ENCODE results near the gene ZNF516. TPM values are rescaled to one million over a fixed set of nuclear protein-coding genes. Genes with fewer than 3 reads are reported as not detected.

ZNF516 gene
- polyA plus RNA-seq, 4 donors = 43.0 to 46.5 (median 44.5) TPM

DNA sequence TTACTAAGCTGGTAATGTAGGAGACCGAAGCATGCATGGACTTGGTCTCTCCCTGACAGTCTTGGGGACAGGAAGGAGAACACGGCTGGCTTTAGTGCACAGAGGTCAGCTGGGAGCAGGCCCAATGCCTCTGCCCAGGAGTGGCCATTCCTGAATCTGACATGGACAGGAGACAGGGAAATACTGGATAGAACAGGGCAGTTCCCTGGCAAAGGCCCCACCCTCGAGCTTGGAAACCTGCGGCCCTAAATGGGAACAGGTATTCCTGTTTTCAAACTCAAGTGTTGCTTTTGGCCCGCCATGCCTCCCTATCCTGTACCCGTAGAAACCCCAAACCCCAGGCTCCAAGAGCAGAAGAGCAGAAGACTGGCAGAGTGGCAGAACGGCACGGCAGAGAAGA is 107.4 kb downstream of the ZNF516 start:
- no peak for DNase-seq (ENCODE audit: low read depth in 4 of 4, low spot score in 3 of 4)

DNA sequence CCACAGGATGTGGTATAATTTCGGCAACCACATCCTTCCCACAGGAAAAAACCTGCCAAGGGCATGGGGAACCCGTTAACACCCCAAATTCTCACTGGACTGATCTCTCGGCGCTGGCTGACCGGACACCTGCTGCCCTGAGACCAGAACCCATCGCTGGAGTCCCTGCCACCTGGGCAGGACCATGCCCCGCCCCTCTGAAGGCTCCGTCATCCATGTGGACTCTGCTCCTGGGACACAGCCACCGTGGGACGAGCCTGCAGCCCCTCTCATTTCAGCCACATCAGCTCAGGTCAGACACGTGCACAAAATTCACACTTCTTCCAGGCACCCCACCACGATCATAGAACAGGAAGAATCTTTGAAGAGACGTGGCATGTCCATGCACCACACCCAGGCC is 108.2 kb downstream of the ZNF516 start:
- no peak for DNase-seq (ENCODE audit: low read depth in 4 of 4, low spot score in 3 of 4)

DNA sequence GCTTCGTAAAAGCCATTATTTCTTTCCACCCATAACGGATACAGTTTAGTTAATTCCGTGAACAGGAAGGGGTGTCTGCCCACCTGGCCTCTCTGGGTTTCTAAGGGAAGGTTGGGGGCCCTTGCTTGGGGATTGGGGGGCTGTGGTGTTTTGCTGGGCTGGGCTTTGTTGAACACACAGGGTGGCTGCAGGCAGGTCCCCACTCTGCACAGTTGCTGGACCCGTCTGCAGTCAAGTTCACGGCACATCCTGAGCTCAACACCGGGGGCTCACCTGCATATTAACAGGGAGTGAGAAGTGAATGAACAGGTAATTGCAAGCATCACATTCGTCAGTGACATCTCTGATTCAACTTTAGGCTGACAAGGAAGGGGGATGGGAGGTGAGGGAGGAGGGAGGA is 109.0 kb downstream of the ZNF516 start:
- no peak for DNase-seq (ENCODE audit: low read depth in 4 of 4, low spot score in 3 of 4)

DNA sequence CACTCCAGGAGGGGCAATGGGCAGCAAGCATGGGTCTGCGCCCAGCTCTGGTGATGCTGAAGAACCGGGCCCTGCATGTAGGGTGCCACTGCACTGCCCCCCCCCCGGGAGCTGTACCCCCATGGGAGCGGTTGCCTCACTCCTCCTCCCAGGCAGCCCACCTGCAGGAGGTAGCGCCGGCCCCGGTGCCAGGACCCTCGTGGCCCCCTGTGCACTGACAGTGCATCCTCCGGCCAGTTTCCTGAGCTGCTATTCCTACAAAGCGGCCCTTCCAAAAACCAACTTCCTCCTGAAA is 109.4 kb downstream of the ZNF516 start:
- DNase-seq (ENCODE audit: low read depth in 4 of 4, low spot score in 3 of 4) = no peak

DNA sequence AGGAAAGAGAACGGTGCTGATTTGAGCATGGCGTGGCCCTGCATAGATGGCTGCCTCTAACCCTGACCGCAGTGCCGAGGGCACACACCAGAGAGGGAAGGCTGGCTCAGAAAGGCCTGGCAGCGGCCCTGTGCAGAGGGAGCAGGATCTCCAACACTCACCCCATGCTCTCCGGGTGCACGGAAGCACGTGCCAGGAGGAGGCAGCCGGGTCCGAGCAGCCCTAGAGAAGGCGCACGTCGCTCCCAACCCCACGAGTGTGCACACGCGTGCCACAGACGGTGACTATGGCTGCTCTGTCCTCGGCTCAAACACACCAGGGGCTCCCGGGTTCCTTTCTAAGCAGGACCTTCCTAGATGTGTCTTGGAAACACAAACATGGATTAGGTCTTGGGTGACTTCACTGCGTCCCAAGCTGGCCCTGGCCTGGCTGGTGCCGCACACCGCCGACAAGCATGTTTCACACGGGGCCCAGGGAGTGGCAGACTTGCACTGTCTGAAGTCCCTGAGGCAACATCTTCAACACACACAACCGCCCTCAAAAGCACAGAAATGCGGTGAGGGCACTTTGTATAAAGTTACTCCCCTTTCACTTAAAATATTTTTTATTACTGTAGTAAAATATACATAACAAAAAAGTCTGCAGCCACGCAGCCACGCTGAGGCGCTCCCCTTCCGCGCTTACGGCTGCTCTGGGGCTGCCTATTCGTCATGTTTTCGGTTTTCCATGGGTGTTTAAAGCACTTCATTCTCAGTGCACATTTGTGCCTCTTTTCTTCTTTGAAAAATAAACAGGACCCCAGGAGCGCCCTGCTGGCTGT is 110.0 kb downstream of the ZNF516 start:
- no peak for DNase-seq (ENCODE audit: low read depth in 4 of 4, low spot score in 3 of 4)

DNA sequence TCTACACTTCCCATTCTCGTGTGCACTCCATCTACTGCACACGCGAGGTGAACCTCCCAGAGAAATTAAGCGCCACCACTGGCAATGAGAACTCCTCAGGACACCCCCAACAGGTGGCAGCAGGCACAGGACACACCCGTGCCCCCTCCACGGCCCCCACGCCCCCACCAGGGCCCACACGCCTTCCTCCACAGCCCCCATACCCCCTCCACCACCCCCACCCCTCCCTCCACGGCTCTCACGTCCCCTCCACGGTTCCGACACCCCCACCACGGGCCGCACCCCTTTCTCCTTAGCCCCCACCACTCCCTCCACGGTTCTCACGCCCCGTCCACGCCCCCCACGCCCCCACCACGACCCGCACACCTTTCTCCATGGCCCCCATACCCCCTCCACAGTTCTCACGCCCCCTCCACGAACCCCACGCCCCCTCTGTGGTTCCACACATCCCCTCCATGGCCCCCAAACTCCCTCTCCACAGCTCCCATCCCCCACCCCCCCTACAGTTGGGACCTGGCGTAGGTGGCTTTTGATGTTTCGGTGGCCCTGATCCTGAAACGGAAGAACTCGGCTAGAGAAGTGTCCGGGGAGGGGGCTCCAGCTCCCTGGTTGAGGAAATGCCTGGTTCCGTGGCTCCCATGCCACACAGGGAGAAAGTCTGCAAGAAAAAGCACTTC is 110.8 kb downstream of the ZNF516 start:
- no peak for DNase-seq (ENCODE audit: low read depth in 4 of 4, low spot score in 3 of 4)

DNA sequence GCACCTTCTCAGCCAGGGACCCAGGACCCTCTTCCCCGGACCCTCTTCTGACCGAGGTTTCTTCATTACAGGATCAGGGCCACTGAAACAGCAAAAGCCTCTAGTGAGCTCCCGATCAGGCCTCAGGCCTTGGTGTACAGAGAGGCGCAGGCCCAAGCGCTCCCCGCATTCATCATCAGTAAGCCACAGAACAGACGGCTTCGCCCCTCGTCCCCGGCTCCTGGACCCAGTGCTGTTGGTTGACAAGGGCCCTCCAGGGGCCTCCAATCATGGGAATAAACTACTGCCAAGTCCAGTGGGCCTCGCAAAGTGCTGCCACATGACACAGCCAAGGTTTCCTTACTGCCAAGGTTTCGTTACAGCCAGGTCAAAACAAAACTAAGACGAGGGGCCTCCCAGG is 111.4 kb downstream of the ZNF516 start:
- DNase-seq (ENCODE audit: low read depth in 4 of 4, low spot score in 3 of 4) = no peak

DNA sequence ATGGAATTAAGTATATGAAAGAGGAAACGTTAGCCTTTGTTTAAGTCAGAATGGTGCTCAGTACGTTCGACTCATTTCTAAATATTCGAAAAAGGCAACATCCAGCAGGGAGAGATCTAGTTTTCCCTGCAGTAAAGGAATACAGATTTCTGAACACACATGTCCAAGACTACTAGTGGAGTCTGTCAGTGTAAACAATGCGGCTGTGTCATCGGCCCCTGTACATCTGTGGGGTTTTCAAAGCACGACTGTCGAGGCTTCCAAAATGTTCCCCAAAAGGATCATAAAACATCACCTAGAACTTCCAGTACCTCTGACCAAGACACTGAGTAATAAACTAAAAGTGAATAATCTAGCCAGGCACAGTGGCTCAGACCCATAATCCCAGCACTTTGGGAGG is 112.8 kb downstream of the ZNF516 start:
- no peak for DNase-seq (ENCODE audit: low read depth in 4 of 4, low spot score in 3 of 4)

DNA sequence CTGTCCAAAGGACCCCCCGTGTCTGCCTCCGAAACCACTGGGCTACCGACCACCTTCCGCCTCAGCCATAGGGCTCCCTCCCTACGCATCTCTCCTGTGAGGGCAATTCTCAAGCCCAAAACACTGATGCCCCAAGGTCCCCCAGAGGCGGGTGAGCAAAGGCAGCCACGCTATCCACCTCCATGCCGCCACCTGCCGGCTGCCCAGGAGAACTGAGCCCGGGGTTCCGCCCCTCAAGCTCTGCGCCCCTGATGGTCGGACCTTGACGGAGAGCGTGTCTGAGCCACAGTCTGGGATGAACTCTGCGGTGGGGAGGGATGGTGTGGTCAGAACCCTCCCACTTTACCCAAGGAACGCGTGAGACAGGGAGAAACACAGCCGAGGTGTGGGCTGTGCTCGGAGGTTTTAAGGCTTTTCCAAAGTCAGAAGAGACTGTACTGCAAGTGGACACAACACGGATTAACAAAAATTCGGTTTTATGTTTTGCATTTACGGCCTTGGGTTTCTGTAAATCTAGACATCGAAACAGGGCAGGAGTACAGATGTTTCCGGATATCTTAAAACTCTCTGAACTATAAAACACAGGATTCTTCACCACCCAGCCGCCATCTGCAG is 114.1 kb downstream of the ZNF516 start:
- no peak for DNase-seq (ENCODE audit: low read depth in 4 of 4, low spot score in 3 of 4)

DNA sequence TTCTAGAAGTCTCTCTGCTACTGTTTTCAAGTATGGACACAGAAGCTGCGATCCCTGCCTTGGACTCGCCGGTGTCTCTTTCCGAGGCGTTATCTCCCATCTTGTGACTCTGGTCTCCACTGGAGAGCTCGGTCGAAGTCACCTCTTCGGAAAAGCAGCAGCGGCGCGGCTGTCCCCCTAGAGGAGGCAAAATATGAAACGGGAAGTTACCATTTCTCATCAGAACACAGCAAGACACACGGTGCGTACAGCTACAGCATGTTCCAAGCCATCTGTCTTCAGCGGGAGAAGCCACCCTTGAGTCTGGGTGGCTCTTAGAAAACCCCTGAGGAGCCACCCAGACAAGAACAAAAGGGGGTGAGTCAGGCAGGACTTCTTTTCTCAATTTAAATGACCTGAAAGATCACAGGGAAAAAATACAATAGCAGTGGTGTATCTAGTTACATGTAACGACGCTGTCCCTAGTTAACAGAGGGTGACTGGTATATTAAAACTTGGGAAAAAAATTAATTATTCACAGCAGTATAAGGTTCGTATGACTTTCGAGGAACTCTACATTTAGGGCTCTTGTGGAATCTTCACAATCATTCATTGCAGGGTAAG is 114.8 kb downstream of the ZNF516 start:
- DNase-seq (ENCODE audit: low read depth in 4 of 4, low spot score in 3 of 4) = no peak

DNA sequence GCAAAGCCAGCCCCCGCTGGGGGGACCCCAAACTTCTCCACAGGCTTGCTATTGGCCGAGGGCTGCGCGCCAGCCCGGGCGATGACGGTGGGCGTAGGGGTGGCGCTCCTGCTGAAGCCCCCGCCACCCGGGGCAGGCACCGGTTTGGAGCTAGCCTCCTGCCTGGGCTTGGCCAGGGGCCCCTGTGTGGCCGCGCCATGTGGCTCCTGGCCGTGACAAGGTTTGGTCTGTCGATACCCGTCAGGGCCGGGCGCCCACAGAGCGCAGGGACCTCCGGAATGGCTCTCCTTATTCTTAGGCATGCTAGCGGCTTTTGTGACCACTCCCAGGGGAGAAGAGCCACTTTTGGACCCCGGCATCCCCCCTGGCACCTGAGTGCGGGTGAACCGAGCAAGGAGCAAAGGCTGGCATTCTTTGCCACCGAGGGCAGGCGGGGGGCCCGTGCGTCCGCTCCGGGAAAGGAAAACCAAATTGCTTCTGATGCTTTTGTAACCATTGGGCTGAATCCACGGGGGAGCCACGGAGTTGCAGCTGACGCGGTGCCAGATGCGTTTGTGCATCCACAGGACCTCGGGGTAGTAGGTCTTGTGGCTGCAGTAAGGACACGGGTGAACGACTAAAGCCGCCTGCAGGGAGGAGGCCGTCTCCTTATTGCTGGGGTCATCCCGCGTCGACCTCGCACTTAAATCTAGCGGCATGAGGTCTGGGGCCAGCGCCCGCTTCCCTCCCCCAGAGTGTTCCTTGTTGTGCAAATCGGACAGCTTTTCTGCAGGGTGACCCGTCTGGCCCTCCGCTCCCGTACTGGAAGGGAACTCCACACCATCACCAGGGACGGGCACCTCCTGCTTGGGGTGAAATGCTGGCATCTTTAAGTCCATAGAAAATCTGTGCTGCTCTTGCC is 115.6 kb downstream of the ZNF516 start:
- no peak for DNase-seq (ENCODE audit: low read depth in 4 of 4, low spot score in 3 of 4)

DNA sequence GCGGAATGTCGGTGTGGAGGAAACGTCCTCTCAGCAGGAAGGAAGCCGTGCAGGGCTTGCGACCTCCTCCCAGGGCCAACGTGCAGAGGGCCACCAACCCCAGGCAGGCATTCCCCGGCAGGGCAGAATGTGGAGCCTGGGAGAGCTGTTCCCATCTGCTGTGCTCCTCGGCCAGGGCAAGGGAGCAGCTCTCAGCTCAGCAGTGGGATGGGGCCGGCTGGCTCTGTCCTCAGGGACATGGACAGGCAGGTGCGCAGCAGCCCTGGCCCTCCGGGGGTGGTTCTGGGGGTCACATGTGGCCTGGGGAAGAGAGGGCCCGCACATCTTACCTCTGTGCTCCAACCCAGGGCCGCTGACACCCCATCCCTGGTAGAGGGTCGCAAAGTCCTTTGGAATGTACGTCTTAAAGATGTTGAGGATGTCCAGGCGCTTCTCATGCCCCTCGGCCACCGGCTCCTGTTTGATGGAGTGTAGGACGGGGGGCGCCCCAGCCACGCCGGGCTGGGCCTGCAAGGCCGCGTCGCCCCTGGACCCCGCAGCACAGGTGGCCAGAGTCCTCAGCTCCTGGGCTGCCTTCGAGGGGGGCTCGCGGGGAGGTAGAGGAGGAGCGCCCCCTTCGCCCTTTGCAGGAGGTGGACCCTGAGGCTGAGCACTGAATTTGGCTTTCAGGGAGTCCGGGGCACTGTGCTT is 116.4 kb downstream of the ZNF516 start:
- DNase-seq (ENCODE audit: low read depth in 4 of 4, low spot score in 3 of 4) = no peak

DNA sequence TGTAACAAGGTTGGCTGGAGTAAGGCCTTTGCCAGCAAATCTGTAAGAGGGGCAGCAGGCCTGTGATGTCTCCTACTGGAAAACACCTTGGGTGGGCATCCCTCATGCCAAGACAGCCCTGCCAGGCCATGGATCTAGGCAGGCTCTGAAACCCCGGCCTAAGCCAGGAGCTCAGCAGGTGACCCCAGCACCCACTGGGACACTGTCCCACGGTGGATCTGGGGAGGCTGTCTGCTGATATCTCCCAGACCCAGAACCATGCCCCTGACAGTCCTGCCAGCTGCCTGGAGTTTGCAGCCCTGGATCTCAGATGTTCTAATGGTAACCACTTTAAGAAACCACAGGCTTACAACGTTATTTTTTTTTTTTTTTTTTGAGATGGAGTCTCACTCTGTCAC is 117.7 kb downstream of the ZNF516 start:
- no peak for DNase-seq (ENCODE audit: low read depth in 4 of 4, low spot score in 3 of 4)

DNA sequence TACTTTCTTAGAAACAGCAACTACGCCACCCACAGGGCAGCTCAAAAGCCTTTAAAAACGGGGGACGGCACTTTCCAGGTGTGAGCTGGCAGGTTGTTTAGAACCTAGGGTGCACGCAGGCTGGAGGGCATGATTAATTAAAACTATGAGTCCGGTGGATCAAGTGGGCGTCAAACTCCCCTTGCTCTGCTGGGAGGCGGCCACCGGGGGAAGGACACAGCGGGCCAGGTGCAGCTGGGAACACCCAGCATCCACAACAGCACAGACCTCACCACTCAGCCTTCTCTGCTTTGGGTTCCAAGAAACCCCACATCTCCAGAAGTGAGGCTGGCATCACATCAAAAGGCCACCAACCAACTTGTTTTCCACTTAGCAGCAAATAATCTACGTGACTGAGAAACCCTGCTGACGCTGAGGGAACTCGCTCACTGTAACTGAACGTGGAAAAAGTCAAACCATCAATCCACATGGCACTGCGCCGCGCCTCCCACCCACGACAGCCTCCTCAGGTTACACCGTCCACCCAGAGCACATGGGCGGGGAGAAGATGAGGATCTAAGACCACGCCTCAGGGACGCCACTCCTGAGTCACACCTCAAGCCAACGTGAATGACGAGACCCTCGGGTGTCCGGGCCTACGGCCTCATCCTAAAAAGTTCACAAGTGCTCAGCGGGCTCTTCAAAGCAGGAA is 118.2 kb downstream of the ZNF516 start:
- no peak for DNase-seq (ENCODE audit: low read depth in 4 of 4, low spot score in 3 of 4)

DNA sequence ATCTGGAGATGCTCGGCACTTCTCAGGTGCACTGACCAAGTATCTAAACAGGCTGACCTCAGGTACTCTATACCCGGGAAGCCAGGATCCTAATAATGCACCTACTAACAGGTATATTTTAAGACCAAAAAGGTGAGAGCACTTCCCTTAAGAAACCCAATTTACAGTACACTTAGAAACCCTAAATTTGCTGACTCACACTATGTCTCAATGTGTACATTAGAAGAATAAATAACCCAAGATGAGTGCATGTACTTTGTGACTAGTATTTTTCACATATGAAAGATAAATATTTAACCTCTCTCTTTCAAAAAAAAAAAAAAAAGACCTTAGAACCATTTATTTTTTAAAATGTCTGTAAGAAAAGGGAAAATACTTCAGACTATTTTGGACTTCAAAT is 118.8 kb downstream of the ZNF516 start:
- no peak for DNase-seq (ENCODE audit: low read depth in 4 of 4, low spot score in 3 of 4)

DNA sequence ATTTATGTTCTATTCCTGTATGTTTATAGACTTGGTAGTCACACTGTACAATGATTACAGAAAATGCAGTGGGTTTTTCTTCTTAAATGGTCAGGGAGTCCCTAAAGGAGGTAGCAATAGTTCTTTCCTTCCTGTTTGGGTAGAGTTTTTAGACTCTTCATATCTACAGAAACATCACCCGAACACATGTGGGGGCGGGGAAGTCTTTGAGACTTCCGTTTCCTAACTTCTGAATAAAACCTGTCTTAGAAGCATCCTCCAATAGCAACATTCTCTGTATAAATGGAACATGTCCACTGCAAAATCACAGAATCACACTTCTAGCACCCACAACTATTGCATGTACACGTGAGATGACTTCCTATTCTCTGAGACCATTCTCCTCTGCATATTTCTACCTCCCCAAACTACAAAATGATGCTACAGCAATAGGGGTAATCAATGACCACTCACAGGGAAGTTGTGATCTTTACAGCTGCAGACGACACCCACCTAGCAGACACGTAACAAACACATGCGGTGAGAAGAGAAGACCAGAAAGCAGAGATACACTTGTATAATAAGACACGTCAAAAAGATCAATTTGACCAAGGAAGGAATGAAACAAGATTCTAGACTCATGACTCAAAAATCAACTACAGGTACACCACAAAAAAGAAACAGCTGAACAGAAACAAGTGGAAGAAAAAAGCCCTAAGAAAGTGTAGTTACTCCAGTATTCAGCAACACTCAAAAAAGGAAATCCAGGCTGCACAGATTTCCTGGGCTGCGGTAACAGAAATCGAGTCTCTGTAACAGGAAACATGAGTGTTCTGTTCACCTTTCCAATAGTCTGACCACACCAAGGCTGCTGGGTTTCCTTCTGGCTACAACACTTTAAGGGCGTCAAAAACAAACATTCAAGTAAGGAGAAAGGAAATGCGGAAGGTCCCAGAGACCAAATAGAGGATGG is 120.4 kb downstream of the ZNF516 start:
- DNase-seq (ENCODE audit: low read depth in 4 of 4, low spot score in 3 of 4) = no peak

DNA sequence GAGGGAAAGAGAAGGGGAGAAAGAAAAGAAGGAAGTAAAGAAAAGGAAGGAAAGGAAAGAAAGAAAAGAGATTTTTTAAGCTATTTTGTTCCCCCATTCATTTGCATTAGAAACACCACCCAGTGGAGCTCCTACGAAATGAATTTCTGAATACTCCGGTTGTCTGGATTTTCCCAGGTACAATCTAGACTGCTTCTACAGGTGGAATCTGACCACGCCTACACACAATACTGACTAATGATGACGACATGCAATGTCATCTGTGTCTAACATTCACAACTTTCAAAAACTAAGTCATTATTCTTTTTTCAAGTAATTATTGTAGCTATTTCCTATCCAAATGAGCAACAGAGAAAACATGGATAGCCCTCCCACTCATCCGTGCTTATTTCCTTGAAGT is 121.7 kb downstream of the ZNF516 start:
- DNase-seq (ENCODE audit: low read depth in 4 of 4, low spot score in 3 of 4) = no peak

Measured in right renal pelvis (tissue), 4 donors.